ENCODE data around the gene TNRC6C. TPM values are rescaled to one million over a fixed set of nuclear protein-coding genes. Genes with fewer than 3 reads are reported as not detected.
A peak's percentile ranks its signal among the peaks of the same experiment; 100 is the strongest.

Gene TNRC6C
- total and polyA plus RNA-seq, 12 donors = 2.2 to 31.4 (median 24.2) TPM

DNA sequence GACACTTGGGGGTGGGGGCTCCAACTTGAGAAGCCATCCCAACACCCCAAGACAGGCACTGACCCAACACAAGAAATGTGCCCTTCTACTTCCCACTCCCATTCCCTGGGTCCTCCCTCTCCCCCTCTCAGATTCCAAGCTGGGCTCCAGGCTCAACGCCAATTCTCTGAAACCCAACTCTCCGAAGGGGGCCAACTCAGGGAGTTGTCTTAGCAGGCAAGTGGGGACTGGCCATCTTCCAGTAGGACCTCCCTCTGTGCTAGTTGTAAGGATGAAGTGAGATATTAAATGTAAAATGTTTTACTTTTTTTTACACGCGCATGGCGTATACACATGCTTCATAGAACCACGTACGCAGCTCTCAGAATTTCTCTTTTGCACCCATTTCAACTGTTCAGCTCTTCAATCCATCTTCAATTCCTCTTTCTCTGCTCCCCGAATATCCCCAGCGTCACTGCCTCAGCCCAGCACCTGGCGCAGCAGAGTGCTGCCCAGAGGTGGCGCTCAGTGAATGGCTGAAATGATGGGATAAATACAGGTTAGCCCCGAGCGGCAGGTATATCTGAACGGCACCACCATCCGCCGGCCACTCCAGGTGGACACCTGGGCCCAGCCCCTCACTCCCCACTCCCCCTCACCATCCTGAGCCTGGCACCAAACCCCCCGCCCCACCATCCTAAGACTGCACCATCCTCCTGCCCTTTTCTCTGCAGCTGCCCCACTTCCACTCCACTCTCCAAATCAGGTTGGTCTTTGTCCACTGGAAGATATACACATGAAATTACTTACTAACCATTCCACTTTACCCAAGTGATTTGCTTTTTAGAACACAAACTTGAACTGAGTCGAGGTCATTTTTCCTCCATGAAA is 43.9 kb upstream of the TNRC6C start:
- H3K9me3 ChIP-seq = peaks cover 0 to 5% (median 0%) of the 10 kb centered on the region in 11 donors
- TF ChIP-seq, protein P1, sequence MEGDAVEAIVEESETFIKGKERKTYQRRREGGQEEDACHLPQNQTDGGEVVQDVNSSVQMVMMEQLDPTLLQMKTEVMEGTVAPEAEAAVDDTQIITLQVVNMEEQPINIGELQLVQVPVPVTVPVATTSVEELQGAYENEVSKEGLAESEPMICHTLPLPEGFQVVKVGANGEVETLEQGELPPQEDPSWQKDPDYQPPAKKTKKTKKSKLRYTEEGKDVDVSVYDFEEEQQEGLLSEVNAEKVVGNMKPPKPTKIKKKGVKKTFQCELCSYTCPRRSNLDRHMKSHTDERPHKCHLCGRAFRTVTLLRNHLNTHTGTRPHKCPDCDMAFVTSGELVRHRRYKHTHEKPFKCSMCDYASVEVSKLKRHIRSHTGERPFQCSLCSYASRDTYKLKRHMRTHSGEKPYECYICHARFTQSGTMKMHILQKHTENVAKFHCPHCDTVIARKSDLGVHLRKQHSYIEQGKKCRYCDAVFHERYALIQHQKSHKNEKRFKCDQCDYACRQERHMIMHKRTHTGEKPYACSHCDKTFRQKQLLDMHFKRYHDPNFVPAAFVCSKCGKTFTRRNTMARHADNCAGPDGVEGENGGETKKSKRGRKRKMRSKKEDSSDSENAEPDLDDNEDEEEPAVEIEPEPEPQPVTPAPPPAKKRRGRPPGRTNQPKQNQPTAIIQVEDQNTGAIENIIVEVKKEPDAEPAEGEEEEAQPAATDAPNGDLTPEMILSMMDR (IDR thresholded peaks at IDR 0.05) = peak in 2 of 9 donors; percentile 19 to 23
- ATAC-seq (peak in 4 of 8 donors; percentile 29 to 49 (median 38)), DNase-seq (no peak)
- H3K4me3 ChIP-seq = no peak overlapping the region
- WGBS, 2 donors = 28% methylated on average over 18 of the region's 18 CpGs
- intact Hi-C loops (cut with DNase I) = no loop called here
- no peak overlapping the region for H3K27ac ChIP-seq
- H3K4me1 ChIP-seq = peaks cover 0 to 12% (median 0%) of the 10 kb centered on the region in 9 donors
- peaks cover 0 to 88% (median 43%) of the 10 kb centered on the region in 7 donors for H3K27me3 ChIP-seq
- H3K36me3 ChIP-seq = no peaks in the 10 kb centered on the region

DNA sequence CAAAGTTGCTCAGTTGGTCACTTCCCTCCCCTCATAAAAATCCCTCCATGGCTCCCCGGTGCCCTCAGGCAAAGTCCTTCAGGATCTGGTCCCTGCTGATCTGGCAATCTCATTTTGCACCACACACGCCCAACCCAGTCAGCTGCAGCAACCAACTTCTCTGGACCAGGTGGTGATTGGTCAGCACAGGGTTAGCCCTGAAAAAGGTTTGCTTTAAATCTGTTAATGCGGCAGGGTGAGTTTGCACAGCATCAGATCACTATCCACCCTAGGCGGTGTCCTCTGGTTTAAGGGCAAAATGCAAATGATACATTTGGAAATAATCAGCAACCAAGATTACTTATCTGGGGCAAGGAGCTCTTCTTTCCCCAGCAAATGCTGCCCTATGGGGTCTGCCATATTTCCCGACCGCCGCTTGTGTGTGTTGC is 42.9 kb upstream of the TNRC6C start:
- no peak overlapping the region for H3K4me3 ChIP-seq
- ATAC-seq (no peak), DNase-seq (no peak)
- peaks cover 0 to 12% (median 0%) of the 10 kb centered on the region in 9 donors for H3K4me1 ChIP-seq
- 44 to 48% methylated on average over 7 of the region's 7 CpGs for WGBS, 2 donors
- intact Hi-C loops (cut with DNase I) = no loop called here
- no peak overlapping the region for H3K27ac ChIP-seq
- TF ChIP-seq, protein P1 (IDR thresholded peaks at IDR 0.05) = no peak
- peaks cover 0 to 86% (median 43%) of the 10 kb centered on the region in 7 donors for H3K27me3 ChIP-seq
- H3K36me3 ChIP-seq = no peaks in the 10 kb centered on the region
- H3K9me3 ChIP-seq = peaks cover 0 to 5% (median 0%) of the 10 kb centered on the region in 11 donors

DNA sequence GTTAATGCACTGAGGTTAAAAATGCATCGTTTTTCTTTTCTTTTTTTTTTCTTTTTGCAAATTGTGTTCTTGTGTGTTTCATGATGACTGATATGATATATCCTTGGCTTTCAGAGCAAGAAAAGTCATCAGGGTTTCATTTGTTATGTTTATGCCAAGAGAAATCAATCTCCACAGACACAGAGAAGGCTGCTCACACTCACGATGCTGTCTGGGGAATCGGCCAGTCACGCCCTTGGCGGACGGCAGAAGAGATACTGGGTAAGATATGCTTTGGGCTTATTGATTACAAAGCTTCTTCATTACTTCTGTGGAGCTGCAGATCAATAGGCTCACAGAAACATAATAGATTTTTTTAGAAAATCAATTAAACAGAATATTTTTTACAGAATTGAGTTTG is 42.2 kb upstream of the TNRC6C start:
- TF ChIP-seq, protein P1 (IDR thresholded peaks at IDR 0.05) = no peak
- peaks cover 0 to 5% (median 0%) of the 10 kb centered on the region in 11 donors for H3K9me3 ChIP-seq
- H3K27me3 ChIP-seq = peaks cover 0 to 87% (median 43%) of the 10 kb centered on the region in 7 donors
- peaks cover 0 to 12% (median 0%) of the 10 kb centered on the region in 9 donors for H3K4me1 ChIP-seq
- no peaks in the 10 kb centered on the region for H3K36me3 ChIP-seq
- ATAC-seq = no peak
- WGBS, 2 donors = 35 to 45% methylated on average over 6 of the region's 6 CpGs
- intact Hi-C loops (cut with DNase I) = no loop called here
- no peak overlapping the region for H3K27ac ChIP-seq
- DNase-seq = no peak
- no peak overlapping the region for H3K4me3 ChIP-seq

DNA sequence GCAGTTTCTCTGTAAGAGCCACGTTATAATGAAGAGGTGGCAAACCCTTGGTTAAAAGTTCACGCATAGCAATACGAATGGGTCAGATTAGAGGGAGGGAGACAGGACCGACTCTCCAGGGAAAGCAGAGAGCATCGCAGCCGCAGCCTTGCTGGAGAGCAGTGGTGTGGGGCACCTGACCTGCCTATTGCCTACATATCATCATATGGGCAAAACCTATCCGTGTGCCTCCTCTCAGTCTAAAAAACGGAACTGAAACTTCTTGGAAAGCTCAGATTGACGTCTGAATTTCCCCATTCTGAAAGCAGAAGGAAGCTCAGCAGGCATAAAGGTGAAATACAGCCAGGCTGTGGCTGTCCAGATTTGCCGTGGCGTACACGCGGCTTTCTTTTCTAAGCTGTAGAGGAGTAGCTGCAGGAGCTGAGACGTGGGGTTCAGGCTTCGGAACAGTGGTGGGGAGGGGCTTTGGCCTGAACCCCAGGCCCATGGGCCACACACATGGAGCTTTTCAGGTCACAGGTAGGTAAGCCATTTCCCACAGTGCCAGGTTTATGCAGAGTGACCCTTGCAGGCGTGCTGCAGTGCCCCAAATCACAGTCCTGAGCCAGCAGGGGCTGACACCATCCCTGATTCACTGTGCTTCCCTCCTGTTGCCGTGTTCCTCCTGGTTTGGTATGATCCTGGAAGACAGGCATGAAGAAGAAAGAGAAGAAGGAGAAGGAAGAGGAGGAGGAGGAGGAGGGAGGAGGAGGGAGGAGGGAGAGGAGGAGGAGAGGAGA is 41.6 kb upstream of the TNRC6C start:
- no peak overlapping the region for H3K27ac ChIP-seq
- H3K4me3 ChIP-seq = no peak overlapping the region
- TF ChIP-seq, protein P1 (IDR thresholded peaks at IDR 0.05) = no peak
- peaks cover 0 to 12% (median 0%) of the 10 kb centered on the region in 9 donors for H3K4me1 ChIP-seq
- no peaks in the 10 kb centered on the region for H3K36me3 ChIP-seq
- whole genome bisulfite sequencing, 2 donors = 50 to 56% methylated on average over 17 of the region's 17 CpGs
- no peak for DNase-seq
- intact Hi-C loops (cut with DNase I) = no loop called here
- peaks cover 0 to 6% (median 0%) of the 10 kb centered on the region in 11 donors for H3K9me3 ChIP-seq
- H3K27me3 ChIP-seq = peaks cover 0 to 88% (median 40%) of the 10 kb centered on the region in 7 donors
- ATAC-seq = peak in 4 of 8 donors; percentile 20 to 46 (median 29)

Data from heart right ventricle (tissue), 16 donors.